Activated CD8-positive, alpha-beta T cell treated with anti-CD3 and anti-CD28 coated beads for 36 hours (primary cell): Measurements from ENCODE around the gene THRSP. TPM values are rescaled to one million over a fixed set of nuclear protein-coding genes. Genes with fewer than 3 reads are reported as not detected.

Source experiments
- ATAC-seq: fragments of 200-7000 bp; cut with Tn5 transposase; one replicate; pipeline ENCODE4 v1.10.0; 2021; ENCODE audit warnings: mild to moderate bottlenecking, moderate library complexity
- CTCF ChIA-PET: fragments of 350-600 bp; sonication (Branson Sonifier 250); formaldehyde crosslinking; loops from one replicate; lab custom pipeline; 2021; ENCODE audit warnings: antibody characterized with exemption; lab: Charles Lee
- POLR2A ChIA-PET: fragments of 350-600 bp; sonication (Branson Sonifier 250); formaldehyde crosslinking; loops from one replicate; lab custom pipeline; 2021; ENCODE audit warnings: antibody characterized with exemption; lab: Charles Lee
- DNase-seq: peaks from one replicate; pipeline ENCODE4 v3.0.0-alpha.2; 2020
- H3K27ac Mint-ChIP-seq: one replicate; pipeline ENCODE4 v1.8.0; 2021; ENCODE audit warnings: mild to moderate bottlenecking, mixed read lengths
- H3K27me3 Mint-ChIP-seq: one replicate; pipeline ENCODE4 v1.8.0; 2021; ENCODE audit warnings: mixed read lengths
- H3K36me3 Mint-ChIP-seq: one replicate; pipeline ENCODE4 v1.8.0; 2021; ENCODE audit warnings: low read depth, mixed read lengths
- H3K4me1 Mint-ChIP-seq: one replicate; pipeline ENCODE4 v1.8.0; 2021; ENCODE audit warnings: low read depth, mixed read lengths
- H3K4me3 Mint-ChIP-seq: one replicate; pipeline ENCODE4 v1.8.0; 2021; ENCODE audit warnings: mild to moderate bottlenecking, moderate library complexity, mixed read lengths
- H3K9me3 Mint-ChIP-seq: one replicate; pipeline ENCODE4 v1.8.0; 2021; ENCODE audit warnings: mixed read lengths
- CTCF ChIP-seq: fragments of 200-600 bp; IDR thresholded peaks from one replicate; pipeline ENCODE4 v1.8.0; 2022; ENCODE audit warnings: antibody characterized with exemption, mild to moderate bottlenecking
- intact Hi-C: fragments of 100-400 bp; cut with micrococcal nuclease; formaldehyde crosslinking; loops from one replicate; pipeline ENCODE4 v1.10.0; 2022
- total RNA-seq, 2 experiments: library from RNA; stranded (reverse); gene quantifications; one replicate each; pipeline ENCODE4 v1.2.3, GENCODE V29; 2021

Gene THRSP
- total RNA-seq, 2 experiments from 2014 or later: not detected

- H3K27ac Mint-ChIP-seq: no peak overlapping the region
- intact Hi-C loops: no loop called here
- CTCF ChIA-PET: interaction anchor here (0.8 to 3.5 kb wide), 3 partner anchors 10 to 37 kb away, joined by 3 to 26 read pairs (median 3); no protein-coding TSS in a partner anchor
- no peak overlapping the region for H3K4me3 Mint-ChIP-seq
- H3K4me1 Mint-ChIP-seq: peaks cover 19% of the 10 kb centered on the region
- H3K27me3 Mint-ChIP-seq: no peaks in the 10 kb centered on the region
- POLR2A ChIA-PET: interaction anchor here (1.4 kb wide), 1 partner anchor 30 kb away, joined by 3 read pairs; no protein-coding TSS in a partner anchor
- DNase-seq (no peak), ATAC-seq (no peak)
- no peak for TF ChIP-seq CTCF
- H3K36me3 Mint-ChIP-seq: no peaks in the 10 kb centered on the region
- no peaks in the 10 kb centered on the region for H3K9me3 Mint-ChIP-seq
These were observed 27.3 kb upstream of the THRSP start for GRCh38 chr11:78036313-78036712.

- DNase-seq (no peak), ATAC-seq (no peak)
- no peak for TF ChIP-seq CTCF
- CTCF ChIA-PET: interaction anchor here (3.5 kb wide), 1 partner anchor 9 kb away, joined by 26 read pairs; no protein-coding TSS in a partner anchor
- no peaks in the 10 kb centered on the region for H3K36me3 Mint-ChIP-seq
- POLR2A ChIA-PET: no interaction called here
- H3K4me3 Mint-ChIP-seq: no peak overlapping the region
- H3K27ac Mint-ChIP-seq: no peak overlapping the region
- intact Hi-C loops: no loop called here
- H3K4me1 Mint-ChIP-seq: peaks cover 21% of the 10 kb centered on the region
- H3K9me3 Mint-ChIP-seq: no peaks in the 10 kb centered on the region
- H3K27me3 Mint-ChIP-seq: no peaks in the 10 kb centered on the region
These were observed 26.6 kb upstream of the THRSP start for GRCh38 chr11:78037056-78037455.

GRCh38 chr11:78037825-78038620 lies 25.6 kb upstream of the THRSP start:
- intact Hi-C loops: no loop called here
- POLR2A ChIA-PET: no interaction called here
- CTCF ChIA-PET: interaction anchor here (3.5 kb wide), 1 partner anchor 8 kb away, joined by 26 read pairs; no protein-coding TSS in a partner anchor
- no peak for DNase-seq
- no peaks in the 10 kb centered on the region for H3K27me3 Mint-ChIP-seq
- no peaks in the 10 kb centered on the region for H3K36me3 Mint-ChIP-seq
- peaks cover 21% of the 10 kb centered on the region for H3K4me1 Mint-ChIP-seq
- no peak overlapping the region for H3K4me3 Mint-ChIP-seq
- no peak for ATAC-seq
- no peak overlapping the region for H3K27ac Mint-ChIP-seq
- TF ChIP-seq CTCF: no peak
- no peaks in the 10 kb centered on the region for H3K9me3 Mint-ChIP-seq

- ATAC-seq: no peak
- CTCF ChIA-PET: interaction anchor here (2.5 to 3.1 kb wide), 2 partner anchors 39 to 44 kb away, joined by 8 to 10 read pairs; partner anchors contain the start of gene INTS4
- DNase-seq: no peak
- TF ChIP-seq CTCF: no peak
- Mint-ChIP-seq H3K4me1 (peaks cover 21% of the 10 kb centered on the region), H3K27ac (peak overlapping the region; percentile 35), H3K36me3 (no peaks in the 10 kb centered on the region), H3K27me3 (no peaks in the 10 kb centered on the region), H3K4me3 (no peak overlapping the region), H3K9me3 (no peaks in the 10 kb centered on the region)
- POLR2A ChIA-PET: no interaction called here
- intact Hi-C loops: no loop called here
These were observed 24.9 kb upstream of the THRSP start for GRCh38 chr11:78038697-78039313.
